Fibroblast of mammary gland (primary cell): ENCODE results near the gene CLEC3B.
"Not testable (repeated sequence)": the region's sequence is repeated elsewhere in the genome, so short reads cannot be mapped to it uniquely, and the experiment has no call there.

Experiments
- DNase-seq: peaks from one replicate; pipeline ENCODE4 v3.0.0-alpha.2; 2010; ENCODE audit warnings: low read depth
- H3K4me3 ChIP-seq: 2 replicates; pipeline ENCODE4 v1.5.1; 2011; ENCODE audit warnings: low read depth, mild to moderate bottlenecking, low read length, moderate library complexity; ENCODE audit not compliant: control insufficient read depth
- TF ChIP-seq, protein P1 (sequence below): conservative IDR thresholded peaks from 2 replicates; pipeline ENCODE4 v1.5.1; 2011; ENCODE audit warnings: low read depth, low read length, inconsistent platforms; ENCODE audit not compliant: control insufficient read depth, insufficient read depth

Gene CLEC3B, protein sequence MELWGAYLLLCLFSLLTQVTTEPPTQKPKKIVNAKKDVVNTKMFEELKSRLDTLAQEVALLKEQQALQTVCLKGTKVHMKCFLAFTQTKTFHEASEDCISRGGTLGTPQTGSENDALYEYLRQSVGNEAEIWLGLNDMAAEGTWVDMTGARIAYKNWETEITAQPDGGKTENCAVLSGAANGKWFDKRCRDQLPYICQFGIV

DNA sequence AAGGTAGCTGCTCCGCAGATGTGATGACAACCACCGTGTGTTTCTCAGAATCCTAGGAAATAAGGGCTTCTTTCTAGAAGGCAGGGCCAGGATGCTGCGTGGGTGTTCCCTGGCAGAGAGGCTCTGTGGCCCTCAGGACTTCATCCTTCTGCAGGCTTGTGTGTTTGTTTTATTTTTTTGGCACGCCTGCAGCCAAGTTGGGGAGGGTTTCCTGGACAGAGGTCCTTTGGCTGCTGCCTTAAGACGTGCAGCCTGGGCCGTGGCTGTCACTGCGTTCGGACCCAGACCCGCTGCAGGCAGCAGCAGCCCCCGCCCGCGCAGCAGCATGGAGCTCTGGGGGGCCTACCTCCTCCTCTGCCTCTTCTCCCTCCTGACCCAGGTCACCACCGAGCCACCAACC lies at the start of gene CLEC3B:
Gene CLEC3B, plus strand, starts transcription at position 266 of the 400 bp plus-strand sequence. Its CDS starts 60 bp downstream, at position 326.
- no peak within 1 kb of the TSS for H3K4me3 ChIP-seq
- peak; percentile 82 for DNase-seq
- TF ChIP-seq, protein P1, sequence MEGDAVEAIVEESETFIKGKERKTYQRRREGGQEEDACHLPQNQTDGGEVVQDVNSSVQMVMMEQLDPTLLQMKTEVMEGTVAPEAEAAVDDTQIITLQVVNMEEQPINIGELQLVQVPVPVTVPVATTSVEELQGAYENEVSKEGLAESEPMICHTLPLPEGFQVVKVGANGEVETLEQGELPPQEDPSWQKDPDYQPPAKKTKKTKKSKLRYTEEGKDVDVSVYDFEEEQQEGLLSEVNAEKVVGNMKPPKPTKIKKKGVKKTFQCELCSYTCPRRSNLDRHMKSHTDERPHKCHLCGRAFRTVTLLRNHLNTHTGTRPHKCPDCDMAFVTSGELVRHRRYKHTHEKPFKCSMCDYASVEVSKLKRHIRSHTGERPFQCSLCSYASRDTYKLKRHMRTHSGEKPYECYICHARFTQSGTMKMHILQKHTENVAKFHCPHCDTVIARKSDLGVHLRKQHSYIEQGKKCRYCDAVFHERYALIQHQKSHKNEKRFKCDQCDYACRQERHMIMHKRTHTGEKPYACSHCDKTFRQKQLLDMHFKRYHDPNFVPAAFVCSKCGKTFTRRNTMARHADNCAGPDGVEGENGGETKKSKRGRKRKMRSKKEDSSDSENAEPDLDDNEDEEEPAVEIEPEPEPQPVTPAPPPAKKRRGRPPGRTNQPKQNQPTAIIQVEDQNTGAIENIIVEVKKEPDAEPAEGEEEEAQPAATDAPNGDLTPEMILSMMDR, result no peak

DNA sequence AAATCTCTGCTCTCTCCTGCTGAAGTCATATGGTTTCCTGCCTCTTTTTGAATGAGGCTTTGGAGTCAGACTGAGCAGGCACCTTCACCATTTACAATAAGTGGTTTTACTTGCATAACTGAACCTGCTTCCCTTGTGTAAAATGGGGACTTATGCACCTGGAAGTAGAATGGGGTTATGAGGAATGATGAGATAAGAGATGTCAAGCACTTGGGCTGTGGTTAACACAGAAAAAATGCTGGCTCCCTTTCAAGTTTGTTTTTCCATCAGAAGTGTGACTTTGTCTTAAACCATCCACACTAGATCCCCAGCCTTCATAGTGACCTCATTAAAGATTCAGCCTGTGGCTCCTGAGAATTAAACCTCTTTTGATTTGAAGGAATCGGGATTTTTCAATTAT lies 44.9 kb upstream of the CLEC3B start:
- TF ChIP-seq, protein P1, result no peak
- no peak overlapping the region for H3K4me3 ChIP-seq
- DNase-seq, result peak; percentile 24

DNA sequence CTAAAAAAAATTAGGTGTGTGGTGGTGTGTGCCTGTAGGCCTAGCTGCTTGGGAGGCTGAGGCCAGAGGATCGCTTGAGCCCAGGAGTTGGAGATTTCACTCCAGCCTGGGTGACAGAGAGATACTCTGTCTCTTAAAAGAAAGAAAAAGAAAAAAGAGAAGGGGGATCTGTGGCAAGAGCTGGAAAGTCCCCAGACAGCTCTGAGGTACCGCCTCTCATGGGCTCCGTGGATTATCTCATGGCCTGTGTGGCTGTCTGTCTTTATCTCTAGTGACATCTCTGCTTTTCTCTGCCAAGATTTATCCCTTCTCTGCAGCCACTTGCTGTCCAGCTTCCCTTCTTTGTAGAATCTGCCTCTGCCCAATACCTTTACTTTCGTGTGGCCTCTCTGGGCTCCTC lies 44.4 kb upstream of the CLEC3B start:
- TF ChIP-seq, protein P1, result no peak
- DNase-seq, result no peak
- no peak overlapping the region for H3K4me3 ChIP-seq

DNA sequence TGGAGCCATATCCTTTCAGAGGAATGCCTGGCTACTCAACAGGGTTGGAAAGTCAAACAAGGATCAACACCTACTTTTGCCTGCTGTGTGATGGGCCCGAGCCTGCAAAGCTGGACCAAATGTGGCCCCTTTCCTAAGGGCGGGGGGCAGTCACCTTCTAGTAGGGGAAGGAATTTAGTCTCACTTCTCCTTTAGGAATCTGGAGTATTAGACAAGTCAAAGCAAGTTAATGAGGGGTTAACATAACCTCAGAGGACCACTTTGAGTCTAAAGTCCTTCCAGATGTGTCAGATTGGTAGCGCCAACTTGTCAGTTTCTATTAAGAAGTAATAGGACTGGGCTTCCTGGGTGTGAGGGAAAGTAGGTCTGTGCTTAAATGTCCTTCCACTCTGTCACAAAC lies 43.3 kb upstream of the CLEC3B start:
- no peak for DNase-seq
- no peak overlapping the region for H3K4me3 ChIP-seq
- TF ChIP-seq, protein P1, result no peak

DNA sequence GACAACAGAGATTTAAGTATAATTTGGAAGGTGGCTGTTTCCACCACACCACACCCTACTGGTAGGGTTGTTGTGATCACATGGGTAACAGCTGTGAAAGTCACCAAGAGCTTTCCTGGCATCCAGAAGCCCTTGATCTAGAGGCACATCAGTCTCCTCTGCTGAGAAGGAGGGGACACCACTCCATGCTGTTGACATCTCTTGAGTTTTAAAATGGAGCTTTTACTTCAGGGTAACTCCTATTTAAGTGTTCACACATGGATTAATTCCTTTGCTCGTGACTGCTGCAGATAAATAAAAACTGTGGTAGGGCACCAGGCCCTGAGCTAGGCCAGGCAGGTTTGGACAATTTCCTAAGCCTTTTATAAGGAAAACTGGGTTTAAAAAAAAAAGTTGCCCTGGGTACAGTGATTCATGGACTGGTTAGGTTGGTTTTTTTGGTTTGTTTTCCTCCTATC lies 42.6 kb upstream of the CLEC3B start:
- DNase-seq, result no peak
- TF ChIP-seq, protein P1, result no peak
- H3K4me3 ChIP-seq, result no peak overlapping the region

DNA sequence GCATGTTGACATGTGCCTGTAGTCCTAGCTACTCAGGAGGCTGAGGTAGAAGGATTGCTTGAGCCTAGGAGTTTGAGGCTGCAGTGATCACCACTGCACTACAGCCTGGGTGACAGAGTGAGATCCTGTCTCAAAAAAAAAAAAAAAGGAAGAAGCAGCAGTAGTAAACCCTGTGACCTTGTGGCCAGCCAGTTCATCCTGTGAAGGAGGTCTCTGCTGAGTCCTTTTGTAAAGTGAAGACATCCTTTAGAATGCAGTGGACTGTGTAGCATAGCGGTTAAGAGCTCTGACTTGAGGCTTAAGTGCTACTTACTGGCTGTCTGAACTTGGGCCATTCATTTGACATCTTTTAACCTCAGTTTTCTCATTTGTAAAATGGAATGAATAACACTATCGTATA lies 41.8 kb upstream of the CLEC3B start:
- TF ChIP-seq, protein P1, result no peak
- DNase-seq, result no peak
- H3K4me3 ChIP-seq, result no peak overlapping the region

DNA sequence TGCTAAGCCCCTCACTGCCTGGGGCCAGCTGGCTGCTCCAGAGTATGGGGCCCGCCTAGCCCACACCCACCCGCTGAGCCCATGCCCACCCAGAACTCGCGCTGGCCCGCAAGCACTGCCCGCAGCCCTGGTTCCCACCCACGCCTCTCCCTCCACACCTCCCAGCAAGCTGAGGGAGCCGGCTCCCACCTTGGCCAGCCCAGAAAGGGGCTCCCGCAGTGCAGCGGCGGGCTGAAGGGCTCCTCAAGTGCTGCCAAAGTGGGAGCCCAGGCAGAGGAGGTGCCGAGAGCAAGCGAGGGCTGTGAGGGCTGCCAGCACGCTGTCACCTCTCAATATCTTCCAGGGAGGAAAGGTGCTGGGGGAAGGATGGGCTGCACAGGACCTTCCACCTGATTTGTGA lies 39.8 kb upstream of the CLEC3B start:
- DNase-seq, H3K4me3 ChIP-seq: not testable (repeated sequence)
